HUES64 (cell line): ENCODE results near the gene RANBP17.
A peak's percentile ranks its signal among the peaks of the same experiment; 100 is the strongest.

ENCODE experiments used
- H3K27ac ChIP-seq: 2 replicates; pipeline ENCODE4 v1.7.0; 2013; ENCODE audit warnings: low read depth, low read length, inconsistent platforms
- H3K27me3 ChIP-seq: 2 replicates; pipeline ENCODE4 v1.6.1; 2013; ENCODE audit warnings: mild to moderate bottlenecking, low read length; ENCODE audit not compliant: insufficient read depth
- H3K36me3 ChIP-seq: 2 replicates; pipeline ENCODE4 v1.6.1; 2013; ENCODE audit warnings: mild to moderate bottlenecking, low read length; ENCODE audit not compliant: insufficient read depth
- H3K4me1 ChIP-seq: 2 replicates; pipeline ENCODE4 v1.6.1; 2013; ENCODE audit warnings: mild to moderate bottlenecking, low read length, moderate library complexity; ENCODE audit not compliant: insufficient read depth
- H3K4me3 ChIP-seq: 2 replicates; pipeline ENCODE4 v1.5.1; 2013; ENCODE audit warnings: mild to moderate bottlenecking, low read length, moderate library complexity
- H3K9ac ChIP-seq: 2 replicates; pipeline ENCODE4 v1.6.1; 2013; ENCODE audit warnings: mild to moderate bottlenecking, low read depth, low read length
- H3K9me3 ChIP-seq: 2 replicates; pipeline ENCODE4 v1.6.1; 2013; ENCODE audit warnings: low read depth, low read length; ENCODE audit not compliant: insufficient read depth
- WGBS: fragments of 150-250, 120-280 bp; methylation state at CpG from one replicate; pipeline ENCODE4 v1.1.7; 2013; ENCODE audit warnings: missing lambda C conversion rate; 5-methylcytosine and 5-hydroxymethylcytosine counted together

The RANBP17 gene

GRCh38 chr5:171310819-171311321 is 449.1 kb downstream of the RANBP17 start:
- H3K4me3 ChIP-seq: peak overlapping the region; percentile 7; the same call in 1 of the 2 replicates
- 3% methylated on average over 41 of the region's 41 CpGs for WGBS
- peaks cover 100% of the 10 kb centered on the region for H3K27me3 ChIP-seq
- no peak overlapping the region for H3K27ac ChIP-seq
- no peaks in the 10 kb centered on the region; the same call in none of the 2 replicates for H3K4me1 ChIP-seq
- no peak overlapping the region for H3K9ac ChIP-seq
- H3K9me3 ChIP-seq: no peaks in the 10 kb centered on the region
- H3K36me3 ChIP-seq: no peaks in the 10 kb centered on the region

GRCh38 chr5:171311322-171312077 is 449.7 kb downstream of the RANBP17 start:
- H3K27ac ChIP-seq: no peak overlapping the region
- H3K9ac ChIP-seq: no peak overlapping the region
- peaks cover 100% of the 10 kb centered on the region for H3K27me3 ChIP-seq
- no peaks in the 10 kb centered on the region for H3K9me3 ChIP-seq
- under 1% methylated on average over 74 of the region's 74 CpGs for WGBS
- no peaks in the 10 kb centered on the region for H3K36me3 ChIP-seq
- H3K4me3 ChIP-seq: peak overlapping the region; percentile 7; the same call in 1 of the 2 replicates
- H3K4me1 ChIP-seq: no peaks in the 10 kb centered on the region; the same call in none of the 2 replicates

GRCh38 chr5:171312129-171312974 is 450.5 kb downstream of the RANBP17 start:
- no peaks in the 10 kb centered on the region for H3K9me3 ChIP-seq
- H3K4me3 ChIP-seq: no peak overlapping the region; the same call in 1 of the 2 replicates
- no peak overlapping the region for H3K9ac ChIP-seq

GRCh38 chr5:171313481-171314206 is 451.8 kb downstream of the RANBP17 start:
- Histone ChIP-seq H3K36me3 (no peaks in the 10 kb centered on the region), H3K27ac (no peak overlapping the region), H3K27me3 (peaks cover 100% of the 10 kb centered on the region), H3K9ac (no peak overlapping the region), H3K4me1 (peaks cover 5% of the 10 kb centered on the region; the same call in 1 of the 2 replicates), H3K9me3 (no peaks in the 10 kb centered on the region), H3K4me3 (no peak overlapping the region)
- 6% methylated on average over 36 of the region's 37 CpGs for WGBS

More at GRCh38 chr5:171312129-171312974, 450.5 kb downstream of the RANBP17 start:
- H3K27me3 ChIP-seq: peaks cover 100% of the 10 kb centered on the region
- WGBS: 2% methylated on average over 74 of the region's 74 CpGs
- no peaks in the 10 kb centered on the region for H3K36me3 ChIP-seq
- no peak overlapping the region for H3K27ac ChIP-seq
- H3K4me1 ChIP-seq: no peaks in the 10 kb centered on the region; the same call in 1 of the 2 replicates

GRCh38 chr5:171314728-171315385 is 453.0 kb downstream of the RANBP17 start:
- WGBS: 3% methylated on average over 53 of the region's 53 CpGs
- H3K4me1 ChIP-seq: peaks cover 6% of the 10 kb centered on the region; the same call in 1 of the 2 replicates
- no peaks in the 10 kb centered on the region for H3K9me3 ChIP-seq
- H3K9ac ChIP-seq: no peak overlapping the region
- no peak overlapping the region for H3K27ac ChIP-seq
- no peaks in the 10 kb centered on the region for H3K36me3 ChIP-seq
- H3K4me3 ChIP-seq: no peak overlapping the region
- peaks cover 100% of the 10 kb centered on the region for H3K27me3 ChIP-seq

DNA sequence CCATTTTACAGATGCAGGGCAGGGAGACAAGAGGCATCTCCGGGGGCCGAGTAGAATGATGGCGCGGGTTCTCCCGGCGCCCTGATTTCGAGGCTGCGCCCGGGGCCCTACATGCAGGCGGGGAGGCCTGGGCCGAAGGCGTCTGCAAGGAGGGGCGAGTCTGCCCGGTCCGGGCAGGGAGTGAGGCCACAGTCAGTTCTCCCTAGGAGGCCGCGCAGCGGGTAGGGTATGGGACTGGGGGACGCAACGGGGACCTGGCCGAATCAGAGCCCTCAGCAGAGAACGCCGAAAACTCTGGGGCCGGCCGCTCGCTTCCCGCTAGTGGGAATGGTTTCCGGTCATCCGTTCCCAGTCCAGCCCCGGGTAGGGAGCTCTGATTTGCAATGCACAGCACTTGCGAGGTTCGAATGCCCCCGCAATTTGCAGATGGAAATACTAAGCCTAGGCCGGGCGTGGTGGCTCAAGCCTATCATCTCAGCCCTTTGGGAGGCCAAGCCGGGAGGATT is 453.6 kb downstream of the RANBP17 start:
- no peaks in the 10 kb centered on the region for H3K36me3 ChIP-seq
- H3K27me3 ChIP-seq: peaks cover 100% of the 10 kb centered on the region
- no peaks in the 10 kb centered on the region for H3K9me3 ChIP-seq
- no peak overlapping the region for H3K9ac ChIP-seq
- WGBS: 3% methylated on average over 36 of the region's 36 CpGs
- peaks cover 10% of the 10 kb centered on the region; the same call in 1 of the 2 replicates for H3K4me1 ChIP-seq
- no peak overlapping the region for H3K4me3 ChIP-seq
- no peak overlapping the region for H3K27ac ChIP-seq

DNA sequence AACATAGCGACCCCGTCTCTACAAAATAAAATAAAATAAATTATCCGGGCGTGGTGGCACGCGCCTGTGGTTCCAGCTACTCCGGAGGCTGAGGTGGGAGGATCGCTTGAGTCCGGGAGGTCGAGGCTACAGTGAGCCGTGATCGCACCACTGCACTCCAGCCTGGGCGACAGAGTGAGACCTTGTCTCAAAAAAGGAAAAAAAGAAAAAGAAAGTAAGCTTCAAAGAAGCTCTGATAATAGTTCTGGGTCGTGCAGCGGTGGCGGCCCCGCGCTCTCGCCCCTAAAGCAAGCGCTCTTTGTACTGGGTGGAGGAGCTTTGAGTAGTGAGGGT is 454.1 kb downstream of the RANBP17 start:
- H3K4me1 ChIP-seq: peaks cover 10% of the 10 kb centered on the region; the same call in 1 of the 2 replicates
- H3K4me3 ChIP-seq: no peak overlapping the region
- H3K27me3 ChIP-seq: peaks cover 100% of the 10 kb centered on the region
- H3K9me3 ChIP-seq: no peaks in the 10 kb centered on the region
- H3K9ac ChIP-seq: no peak overlapping the region
- WGBS: 7% methylated on average over 19 of the region's 20 CpGs
- H3K27ac ChIP-seq: no peak overlapping the region
- no peaks in the 10 kb centered on the region for H3K36me3 ChIP-seq

- Histone ChIP-seq H3K4me1 (peaks cover 10% of the 10 kb centered on the region; the same call in 1 of the 2 replicates), H3K9ac (no peak overlapping the region), H3K4me3 (no peak overlapping the region), H3K9me3 (no peaks in the 10 kb centered on the region), H3K36me3 (no peaks in the 10 kb centered on the region), H3K27me3 (peaks cover 100% of the 10 kb centered on the region), H3K27ac (no peak overlapping the region)
- 5% methylated on average over 66 of the region's 66 CpGs for WGBS
Measured at GRCh38 chr5:171316258-171317121, 454.7 kb downstream of the RANBP17 start.

DNA sequence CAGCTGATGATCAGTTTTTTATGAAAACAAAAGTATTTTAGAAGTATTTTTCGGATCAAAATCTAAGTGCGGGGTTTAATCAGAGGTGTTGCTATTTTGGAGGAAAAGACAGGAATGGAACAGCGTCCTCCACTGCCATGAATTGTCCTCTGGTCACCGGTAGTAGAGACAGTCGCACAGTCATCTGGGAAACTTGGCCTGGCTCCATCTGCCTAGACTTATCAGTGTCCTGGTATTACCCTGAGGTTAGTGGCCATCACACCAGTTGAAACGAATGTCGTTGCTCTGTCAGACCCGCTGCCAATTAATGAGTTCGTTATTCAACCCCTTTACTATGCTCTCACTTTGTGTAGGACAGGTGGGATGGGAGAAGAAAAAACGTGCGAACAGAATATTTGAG is 455.4 kb downstream of the RANBP17 start:
- Histone ChIP-seq H3K4me1 (peaks cover 10% of the 10 kb centered on the region; the same call in 1 of the 2 replicates), H3K9me3 (no peaks in the 10 kb centered on the region), H3K27ac (no peak overlapping the region), H3K27me3 (peaks cover 100% of the 10 kb centered on the region), H3K9ac (no peak overlapping the region), H3K4me3 (no peak overlapping the region), H3K36me3 (no peaks in the 10 kb centered on the region)
- WGBS: 22% methylated on average over 9 of the region's 11 CpGs
